OCI-LY1 (cell line): ENCODE measurements around the gene CLEC18B.

Source experiments
- H2AFZ ChIP-seq: fragments of 200-600 bp; sonication (generic), shearing (Covaris generic); 2 replicates; pipeline ENCODE4 v1.6.0; 2014; ENCODE audit warnings: antibody characterized with exemption, mild to moderate bottlenecking, low read length
- H3F3A ChIP-seq: fragments of 200-600 bp; sonication (generic), shearing (Covaris generic); 2 replicates; pipeline ENCODE4 v1.6.0; 2014; ENCODE audit warnings: mild to moderate bottlenecking, antibody characterized with exemption, low read length, moderate library complexity; ENCODE audit not compliant: insufficient read depth
- H3K27ac ChIP-seq: fragments of 200-600 bp; sonication (generic); 2 replicates; pipeline ENCODE4 v1.5.1; 2014; ENCODE audit warnings: low read length, mixed run types, mild to moderate bottlenecking, low read depth; ENCODE audit not compliant: poor library complexity, severe bottlenecking
- H3K27me3 ChIP-seq: fragments of 200-600 bp; sonication (generic); 2 replicates; pipeline ENCODE4 v1.6.0; 2014; ENCODE audit warnings: antibody characterized with exemption, mild to moderate bottlenecking, low read length, moderate library complexity; ENCODE audit not compliant: insufficient read depth
- H3K36me3 ChIP-seq: fragments of 200-600 bp; sonication (generic); 2 replicates; pipeline ENCODE4 v1.6.1; 2014; ENCODE audit warnings: mild to moderate bottlenecking, antibody characterized with exemption, low read length, moderate library complexity, mixed read lengths; ENCODE audit not compliant: insufficient read depth
- H3K4me1 ChIP-seq: fragments of 200-600 bp; sonication (generic); 2 replicates; pipeline ENCODE4 v1.5.1; 2014; ENCODE audit warnings: mild to moderate bottlenecking, low read length, moderate library complexity; ENCODE audit not compliant: insufficient read depth, severe bottlenecking
- H3K4me2 ChIP-seq: fragments of 200-600 bp; sonication (generic), shearing (Covaris generic); 2 replicates; pipeline ENCODE4 v1.6.1; 2014; ENCODE audit warnings: low read length
- H3K4me3 ChIP-seq: fragments of 200-600 bp; sonication (generic); 2 replicates; pipeline ENCODE4 v1.5.1; 2014; ENCODE audit warnings: low read length, low read depth, mild to moderate bottlenecking, mixed read lengths; ENCODE audit not compliant: poor library complexity, severe bottlenecking
- H3K79me2 ChIP-seq: fragments of 200-600 bp; shearing (Covaris generic); 2 replicates; pipeline ENCODE4 v1.6.1; 2016; ENCODE audit warnings: mixed run types, low read length, mixed read lengths; ENCODE audit not compliant: insufficient read depth
- H3K9ac ChIP-seq: fragments of 200-600 bp; sonication (generic), shearing (Covaris generic); 2 replicates; pipeline ENCODE4 v1.6.1; 2014; ENCODE audit warnings: mild to moderate bottlenecking, low read length, mixed read lengths
- H3K9me2 ChIP-seq: fragments of 200-600 bp; sonication (generic), shearing (Covaris generic); 2 replicates; pipeline ENCODE4 v1.6.1; 2014; ENCODE audit warnings: low read depth, mild to moderate bottlenecking, low read length, mixed read lengths
- H3K9me3 ChIP-seq: fragments of 200-600 bp; shearing (Covaris generic); 2 replicates; pipeline ENCODE4 v1.6.1; 2014; ENCODE audit warnings: low read length, mixed read lengths
- H4K20me1 ChIP-seq: fragments of 200-600 bp; sonication (generic), shearing (Covaris generic); 2 replicates; pipeline ENCODE4 v1.6.0; 2016; ENCODE audit warnings: mild to moderate bottlenecking, low read length; ENCODE audit not compliant: insufficient read depth
- EZH2 ChIP-seq: fragments of 200-600 bp; sonication (generic), shearing (Covaris generic); IDR thresholded peaks from 2 replicates; pipeline ENCODE4 v1.8.0; 2017; ENCODE audit warnings: borderline replicate concordance, mixed run types, mild to moderate bottlenecking, antibody characterized with exemption, low read length, moderate library complexity, mixed read lengths
- TF ChIP-seq, protein P1 (sequence below): fragments of 200-600 bp; sonication (generic), shearing (Covaris generic); IDR thresholded peaks from 2 replicates; pipeline ENCODE4 v1.5.1; 2017; ENCODE audit warnings: mild to moderate bottlenecking, antibody characterized with exemption, low read length, moderate library complexity, mixed read lengths

The CLEC18B gene

DNA sequence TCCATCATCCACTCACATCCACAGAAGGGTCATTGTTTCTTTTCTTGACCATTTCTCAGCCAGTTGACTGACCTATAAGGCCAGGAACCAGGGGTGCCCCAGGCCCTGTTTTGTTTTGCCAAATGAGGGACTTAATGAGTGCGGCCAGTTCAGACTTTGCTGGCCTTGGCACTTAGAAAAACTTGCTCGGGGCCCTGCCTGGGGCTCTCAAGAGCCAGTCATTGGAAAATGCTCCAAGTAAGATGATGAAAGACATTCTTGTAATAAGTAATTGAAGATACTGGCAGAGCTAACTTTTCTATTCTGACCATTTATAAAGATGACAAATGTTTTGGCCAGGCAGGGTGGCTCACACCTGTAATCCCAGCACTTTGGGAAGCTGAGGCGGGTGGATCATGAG, 29.0 kb upstream of the CLEC18B start:
- H3K4me3 ChIP-seq: no peak overlapping the region
- H3K27ac ChIP-seq: no peak overlapping the region
- no peaks in the 10 kb centered on the region for H3K9me3 ChIP-seq
- H3F3A ChIP-seq: no peaks in the 10 kb centered on the region
- H3K36me3 ChIP-seq: peaks cover 26% of the 10 kb centered on the region; the same call in 1 of the 2 replicates
- H3K79me2 ChIP-seq: no peaks in the 10 kb centered on the region
- no peaks in the 10 kb centered on the region for H4K20me1 ChIP-seq
- H3K4me2 ChIP-seq: no peak overlapping the region
- no peak overlapping the region for H3K9ac ChIP-seq
- H3K9me2 ChIP-seq: no peaks in the 10 kb centered on the region
- TF ChIP-seq, protein P1, sequence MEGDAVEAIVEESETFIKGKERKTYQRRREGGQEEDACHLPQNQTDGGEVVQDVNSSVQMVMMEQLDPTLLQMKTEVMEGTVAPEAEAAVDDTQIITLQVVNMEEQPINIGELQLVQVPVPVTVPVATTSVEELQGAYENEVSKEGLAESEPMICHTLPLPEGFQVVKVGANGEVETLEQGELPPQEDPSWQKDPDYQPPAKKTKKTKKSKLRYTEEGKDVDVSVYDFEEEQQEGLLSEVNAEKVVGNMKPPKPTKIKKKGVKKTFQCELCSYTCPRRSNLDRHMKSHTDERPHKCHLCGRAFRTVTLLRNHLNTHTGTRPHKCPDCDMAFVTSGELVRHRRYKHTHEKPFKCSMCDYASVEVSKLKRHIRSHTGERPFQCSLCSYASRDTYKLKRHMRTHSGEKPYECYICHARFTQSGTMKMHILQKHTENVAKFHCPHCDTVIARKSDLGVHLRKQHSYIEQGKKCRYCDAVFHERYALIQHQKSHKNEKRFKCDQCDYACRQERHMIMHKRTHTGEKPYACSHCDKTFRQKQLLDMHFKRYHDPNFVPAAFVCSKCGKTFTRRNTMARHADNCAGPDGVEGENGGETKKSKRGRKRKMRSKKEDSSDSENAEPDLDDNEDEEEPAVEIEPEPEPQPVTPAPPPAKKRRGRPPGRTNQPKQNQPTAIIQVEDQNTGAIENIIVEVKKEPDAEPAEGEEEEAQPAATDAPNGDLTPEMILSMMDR: no peak
- no peak for TF ChIP-seq EZH2
- no peak overlapping the region for H2AFZ ChIP-seq
- H3K27me3 ChIP-seq: no peaks in the 10 kb centered on the region
- H3K4me1 ChIP-seq: peaks cover 9% of the 10 kb centered on the region

DNA sequence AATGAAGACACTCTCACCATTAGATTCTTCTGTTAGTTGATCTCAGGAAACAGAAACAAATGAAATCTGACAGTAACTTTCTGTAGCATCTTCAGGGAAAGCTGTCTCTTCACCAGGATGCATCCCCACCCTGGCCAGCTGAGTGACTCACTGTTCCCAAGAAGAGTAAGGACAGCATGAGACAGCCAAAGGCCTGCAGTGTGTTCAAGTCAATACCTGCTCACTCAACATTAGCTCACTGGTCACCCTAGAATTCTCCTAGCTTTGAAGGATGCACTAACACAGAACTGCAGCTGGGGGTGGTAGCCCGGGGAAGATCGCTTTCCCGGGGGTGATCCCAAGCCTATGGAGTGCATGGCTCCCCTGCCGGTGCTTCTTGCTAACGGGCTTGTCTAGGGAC, 28.2 kb upstream of the CLEC18B start:
- Histone ChIP-seq H2AFZ (no peak overlapping the region), H3K9me2 (no peaks in the 10 kb centered on the region), H3K4me2 (no peak overlapping the region), H3K9me3 (no peaks in the 10 kb centered on the region), H3K9ac (no peak overlapping the region), H4K20me1 (no peaks in the 10 kb centered on the region), H3K36me3 (peaks cover 21% of the 10 kb centered on the region; the same call in 1 of the 2 replicates), H3K27ac (no peak overlapping the region), H3K4me3 (no peak overlapping the region), H3F3A (no peaks in the 10 kb centered on the region), H3K4me1 (peaks cover 9% of the 10 kb centered on the region), H3K27me3 (no peaks in the 10 kb centered on the region), H3K79me2 (no peaks in the 10 kb centered on the region)
- TF ChIP-seq, protein P1: no peak
- TF ChIP-seq EZH2: no peak

DNA sequence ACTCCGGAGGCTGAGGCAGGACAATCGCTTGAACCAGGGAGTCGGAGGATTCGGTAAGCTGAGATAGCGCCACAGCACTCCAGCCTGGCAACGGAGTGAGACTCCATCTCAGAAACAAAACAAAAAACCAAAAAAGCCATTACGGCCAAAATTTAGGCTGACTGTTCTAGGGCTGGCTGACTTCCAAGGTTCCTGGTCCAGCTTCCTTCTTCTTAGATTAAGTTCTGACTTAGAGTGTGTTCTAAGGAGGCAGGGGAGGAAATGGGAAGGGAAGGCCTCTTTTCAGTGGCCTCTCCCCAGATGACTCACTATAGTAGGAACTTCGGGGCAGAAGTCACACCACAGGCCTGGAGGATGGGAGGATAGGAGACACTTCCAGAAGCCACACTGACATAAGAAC, 27.7 kb upstream of the CLEC18B start:
- Histone ChIP-seq H3K4me1 (peaks cover 9% of the 10 kb centered on the region), H3K9me2 (no peaks in the 10 kb centered on the region), H3K9me3 (no peaks in the 10 kb centered on the region), H4K20me1 (no peaks in the 10 kb centered on the region), H3K79me2 (no peaks in the 10 kb centered on the region), H3K27ac (no peak overlapping the region), H3K9ac (no peak overlapping the region), H3K4me3 (no peak overlapping the region), H3K36me3 (peaks cover 21% of the 10 kb centered on the region; the same call in 1 of the 2 replicates), H3K27me3 (no peaks in the 10 kb centered on the region), H3K4me2 (no peak overlapping the region), H2AFZ (no peak overlapping the region), H3F3A (no peaks in the 10 kb centered on the region)
- TF ChIP-seq, protein P1: no peak
- TF ChIP-seq EZH2: no peak
